GM12873 (cell line): ENCODE measurements around the gene RUVBL2.

Experiments used
- CTCF ChIP-seq: IDR thresholded peaks from 2 replicates; pipeline ENCODE4 v1.5.1; 2012; ENCODE audit warnings: low read depth, mild to moderate bottlenecking, moderate library complexity, low read length, control low read depth; ENCODE audit not compliant: insufficient read depth; ENCODE audit errors: missing control alignments

RUVBL2 gene

GRCh38 chr19:48961051-48961649 is 32.5 kb upstream of the RUVBL2 start:
- no peak for TF ChIP-seq CTCF

GRCh38 chr19:48961673-48962028 is 32.0 kb upstream of the RUVBL2 start:
- no peak for TF ChIP-seq CTCF

GRCh38 chr19:48962029-48962848 is 31.4 kb upstream of the RUVBL2 start:
- no peak for TF ChIP-seq CTCF

- TF ChIP-seq CTCF: no peak
Measured at GRCh38 chr19:48962849-48963165, 30.9 kb upstream of the RUVBL2 start.

- TF ChIP-seq CTCF: no peak
Measured at GRCh38 chr19:48963371-48964204, 30.1 kb upstream of the RUVBL2 start.

- TF ChIP-seq CTCF: no peak
Measured at GRCh38 chr19:48964205-48965039, 29.3 kb upstream of the RUVBL2 start.
